ENCODE measurements around the gene SALL3.

The SALL3 gene

DNA sequence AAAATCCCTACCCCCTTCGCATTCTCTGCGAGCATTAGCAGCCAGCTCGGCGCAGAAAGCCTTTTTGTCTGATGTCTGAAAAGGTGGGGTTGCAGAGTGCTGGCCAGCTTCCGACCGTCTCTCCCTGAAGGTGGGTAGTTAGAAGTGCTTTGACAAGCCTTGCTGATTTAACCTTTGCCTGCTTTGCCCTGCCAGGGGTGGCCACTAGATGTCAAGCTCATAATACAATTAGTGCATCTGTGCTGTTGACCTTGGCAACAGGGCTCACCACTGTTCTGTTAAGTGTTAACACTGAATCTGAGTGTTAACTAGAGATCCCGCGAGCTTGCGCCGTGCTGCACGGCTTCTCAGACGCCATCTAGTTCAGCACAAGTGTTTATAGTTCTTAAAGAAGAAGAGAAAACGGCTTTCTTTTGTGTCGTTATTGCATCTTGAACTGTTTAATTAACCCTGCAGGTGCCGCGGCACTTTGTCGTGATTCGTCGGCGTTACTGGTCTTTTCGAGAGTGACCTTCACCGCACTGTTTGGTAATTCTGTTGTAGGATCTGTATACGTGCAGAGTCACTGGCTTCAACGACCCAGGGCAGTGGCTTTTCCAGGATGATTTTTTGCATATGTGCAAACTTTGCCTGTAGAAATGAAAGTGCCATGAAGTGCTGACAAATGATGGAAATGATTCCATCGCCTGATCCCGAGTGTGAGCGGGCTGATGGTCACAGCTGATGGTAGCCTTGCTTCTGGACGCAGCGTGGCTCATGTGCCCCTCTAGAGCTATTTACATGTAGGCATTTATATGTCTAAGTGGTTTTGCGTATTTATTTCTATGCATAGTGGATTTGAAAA lies 5.5 kb downstream of the SALL3 start:
- TF ChIP-seq TCF4 (CRISPR knock-in tag; IDR thresholded peaks at IDR 0.05; ENCODE audit: borderline replicate concordance), result no peak
- no peak for TF ChIP-seq ARNTL (CRISPR knock-in tag; IDR thresholded peaks at IDR 0.05; ENCODE audit: borderline replicate concordance, low read depth)
- no peak for TF ChIP-seq OSR1 (CRISPR knock-in tag; IDR thresholded peaks at IDR 0.05)
- TF ChIP-seq SNAI2 (CRISPR knock-in tag; IDR thresholded peaks at IDR 0.05), result no peak
- TF ChIP-seq, protein P1, sequence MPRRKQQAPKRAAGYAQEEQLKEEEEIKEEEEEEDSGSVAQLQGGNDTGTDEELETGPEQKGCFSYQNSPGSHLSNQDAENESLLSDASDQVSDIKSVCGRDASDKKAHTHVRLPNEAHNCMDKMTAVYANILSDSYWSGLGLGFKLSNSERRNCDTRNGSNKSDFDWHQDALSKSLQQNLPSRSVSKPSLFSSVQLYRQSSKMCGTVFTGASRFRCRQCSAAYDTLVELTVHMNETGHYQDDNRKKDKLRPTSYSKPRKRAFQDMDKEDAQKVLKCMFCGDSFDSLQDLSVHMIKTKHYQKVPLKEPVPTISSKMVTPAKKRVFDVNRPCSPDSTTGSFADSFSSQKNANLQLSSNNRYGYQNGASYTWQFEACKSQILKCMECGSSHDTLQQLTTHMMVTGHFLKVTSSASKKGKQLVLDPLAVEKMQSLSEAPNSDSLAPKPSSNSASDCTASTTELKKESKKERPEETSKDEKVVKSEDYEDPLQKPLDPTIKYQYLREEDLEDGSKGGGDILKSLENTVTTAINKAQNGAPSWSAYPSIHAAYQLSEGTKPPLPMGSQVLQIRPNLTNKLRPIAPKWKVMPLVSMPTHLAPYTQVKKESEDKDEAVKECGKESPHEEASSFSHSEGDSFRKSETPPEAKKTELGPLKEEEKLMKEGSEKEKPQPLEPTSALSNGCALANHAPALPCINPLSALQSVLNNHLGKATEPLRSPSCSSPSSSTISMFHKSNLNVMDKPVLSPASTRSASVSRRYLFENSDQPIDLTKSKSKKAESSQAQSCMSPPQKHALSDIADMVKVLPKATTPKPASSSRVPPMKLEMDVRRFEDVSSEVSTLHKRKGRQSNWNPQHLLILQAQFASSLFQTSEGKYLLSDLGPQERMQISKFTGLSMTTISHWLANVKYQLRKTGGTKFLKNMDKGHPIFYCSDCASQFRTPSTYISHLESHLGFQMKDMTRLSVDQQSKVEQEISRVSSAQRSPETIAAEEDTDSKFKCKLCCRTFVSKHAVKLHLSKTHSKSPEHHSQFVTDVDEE (CRISPR knock-in tag; IDR thresholded peaks at IDR 0.05), result no peak
- no peak for TF ChIP-seq TOX (CRISPR knock-in tag; IDR thresholded peaks at IDR 0.05; ENCODE audit: borderline replicate concordance)
- TF ChIP-seq ZNF70 (CRISPR knock-in tag; IDR thresholded peaks at IDR 0.05), result no peak
- TF ChIP-seq RARB (CRISPR knock-in tag; IDR thresholded peaks at IDR 0.05), result no peak
- TF ChIP-seq ESRRG (CRISPR knock-in tag; IDR thresholded peaks at IDR 0.05), result no peak
- TF ChIP-seq, protein P2, sequence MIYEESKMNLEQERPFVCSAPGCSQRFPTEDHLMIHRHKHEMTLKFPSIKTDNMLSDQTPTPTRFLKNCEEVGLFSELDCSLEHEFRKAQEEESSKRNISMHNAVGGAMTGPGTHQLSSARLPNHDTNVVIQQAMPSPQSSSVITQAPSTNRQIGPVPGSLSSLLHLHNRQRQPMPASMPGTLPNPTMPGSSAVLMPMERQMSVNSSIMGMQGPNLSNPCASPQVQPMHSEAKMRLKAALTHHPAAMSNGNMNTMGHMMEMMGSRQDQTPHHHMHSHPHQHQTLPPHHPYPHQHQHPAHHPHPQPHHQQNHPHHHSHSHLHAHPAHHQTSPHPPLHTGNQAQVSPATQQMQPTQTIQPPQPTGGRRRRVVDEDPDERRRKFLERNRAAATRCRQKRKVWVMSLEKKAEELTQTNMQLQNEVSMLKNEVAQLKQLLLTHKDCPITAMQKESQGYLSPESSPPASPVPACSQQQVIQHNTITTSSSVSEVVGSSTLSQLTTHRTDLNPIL (CRISPR knock-in tag; IDR thresholded peaks at IDR 0.05; ENCODE audit: low read depth), result no peak
- TF ChIP-seq, protein P3, sequence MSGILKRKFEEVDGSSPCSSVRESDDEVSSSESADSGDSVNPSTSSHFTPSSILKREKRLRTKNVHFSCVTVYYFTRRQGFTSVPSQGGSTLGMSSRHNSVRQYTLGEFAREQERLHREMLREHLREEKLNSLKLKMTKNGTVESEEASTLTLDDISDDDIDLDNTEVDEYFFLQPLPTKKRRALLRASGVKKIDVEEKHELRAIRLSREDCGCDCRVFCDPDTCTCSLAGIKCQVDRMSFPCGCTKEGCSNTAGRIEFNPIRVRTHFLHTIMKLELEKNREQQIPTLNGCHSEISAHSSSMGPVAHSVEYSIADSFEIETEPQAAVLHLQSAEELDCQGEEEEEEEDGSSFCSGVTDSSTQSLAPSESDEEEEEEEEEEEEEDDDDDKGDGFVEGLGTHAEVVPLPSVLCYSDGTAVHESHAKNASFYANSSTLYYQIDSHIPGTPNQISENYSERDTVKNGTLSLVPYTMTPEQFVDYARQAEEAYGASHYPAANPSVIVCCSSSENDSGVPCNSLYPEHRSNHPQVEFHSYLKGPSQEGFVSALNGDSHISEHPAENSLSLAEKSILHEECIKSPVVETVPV (CRISPR knock-in tag; IDR thresholded peaks at IDR 0.05), result no peak
- TF ChIP-seq, protein P4, sequence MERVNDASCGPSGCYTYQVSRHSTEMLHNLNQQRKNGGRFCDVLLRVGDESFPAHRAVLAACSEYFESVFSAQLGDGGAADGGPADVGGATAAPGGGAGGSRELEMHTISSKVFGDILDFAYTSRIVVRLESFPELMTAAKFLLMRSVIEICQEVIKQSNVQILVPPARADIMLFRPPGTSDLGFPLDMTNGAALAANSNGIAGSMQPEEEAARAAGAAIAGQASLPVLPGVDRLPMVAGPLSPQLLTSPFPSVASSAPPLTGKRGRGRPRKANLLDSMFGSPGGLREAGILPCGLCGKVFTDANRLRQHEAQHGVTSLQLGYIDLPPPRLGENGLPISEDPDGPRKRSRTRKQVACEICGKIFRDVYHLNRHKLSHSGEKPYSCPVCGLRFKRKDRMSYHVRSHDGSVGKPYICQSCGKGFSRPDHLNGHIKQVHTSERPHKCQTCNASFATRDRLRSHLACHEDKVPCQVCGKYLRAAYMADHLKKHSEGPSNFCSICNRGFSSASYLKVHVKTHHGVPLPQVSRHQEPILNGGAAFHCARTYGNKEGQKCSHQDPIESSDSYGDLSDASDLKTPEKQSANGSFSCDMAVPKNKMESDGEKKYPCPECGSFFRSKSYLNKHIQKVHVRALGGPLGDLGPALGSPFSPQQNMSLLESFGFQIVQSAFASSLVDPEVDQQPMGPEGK (CRISPR knock-in tag; IDR thresholded peaks at IDR 0.05; ENCODE audit: borderline replicate concordance), result no peak
- TF ChIP-seq GLIS3 (CRISPR knock-in tag; IDR thresholded peaks at IDR 0.05), result no peak
- TF ChIP-seq ZC3H10 (CRISPR knock-in tag; IDR thresholded peaks at IDR 0.05), result no peak
- TF ChIP-seq, protein P5, sequence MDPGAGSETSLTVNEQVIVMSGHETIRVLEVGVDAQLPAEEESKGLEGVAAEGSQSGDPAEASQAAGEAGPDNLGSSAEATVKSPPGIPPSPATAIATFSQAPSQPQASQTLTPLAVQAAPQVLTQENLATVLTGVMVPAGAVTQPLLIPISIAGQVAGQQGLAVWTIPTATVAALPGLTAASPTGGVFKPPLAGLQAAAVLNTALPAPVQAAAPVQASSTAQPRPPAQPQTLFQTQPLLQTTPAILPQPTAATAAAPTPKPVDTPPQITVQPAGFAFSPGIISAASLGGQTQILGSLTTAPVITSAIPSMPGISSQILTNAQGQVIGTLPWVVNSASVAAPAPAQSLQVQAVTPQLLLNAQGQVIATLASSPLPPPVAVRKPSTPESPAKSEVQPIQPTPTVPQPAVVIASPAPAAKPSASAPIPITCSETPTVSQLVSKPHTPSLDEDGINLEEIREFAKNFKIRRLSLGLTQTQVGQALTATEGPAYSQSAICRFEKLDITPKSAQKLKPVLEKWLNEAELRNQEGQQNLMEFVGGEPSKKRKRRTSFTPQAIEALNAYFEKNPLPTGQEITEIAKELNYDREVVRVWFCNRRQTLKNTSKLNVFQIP (CRISPR knock-in tag; IDR thresholded peaks at IDR 0.05; ENCODE audit: borderline replicate concordance, low read depth), result no peak
- no peak for ATAC-seq

DNA sequence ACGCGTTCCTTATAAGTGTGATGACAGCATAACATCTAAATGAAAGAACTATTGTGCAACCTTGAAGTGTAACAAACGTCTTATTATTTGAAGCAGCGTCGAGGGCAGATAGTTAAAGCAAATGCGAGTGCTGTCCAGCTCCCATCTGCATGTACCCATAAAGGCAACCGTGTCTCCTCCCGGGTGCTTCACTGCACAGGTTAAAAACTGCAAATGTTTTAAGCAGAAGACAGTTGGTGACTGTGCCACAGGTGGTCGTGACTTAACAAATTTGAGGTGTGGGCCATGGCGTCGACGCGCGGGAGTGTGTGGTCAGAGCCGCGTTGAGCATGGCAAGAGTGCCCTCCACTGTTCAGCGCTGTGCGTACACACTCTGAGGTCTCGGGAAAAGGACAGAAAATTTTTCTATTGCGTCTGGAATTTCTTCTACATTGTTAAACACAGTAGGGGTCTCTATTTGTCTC lies 6.4 kb downstream of the SALL3 start:
- peak; percentile 93 for ATAC-seq
- TF ChIP-seq SNAI2 (CRISPR knock-in tag; IDR thresholded peaks at IDR 0.05), result no peak
- TF ChIP-seq, protein P4 (CRISPR knock-in tag; IDR thresholded peaks at IDR 0.05; ENCODE audit: borderline replicate concordance), result no peak
- no peak for TF ChIP-seq ZNF8 (CRISPR knock-in tag; IDR thresholded peaks at IDR 0.05)
- TF ChIP-seq, protein P3 (CRISPR knock-in tag; IDR thresholded peaks at IDR 0.05), result no peak
- TF ChIP-seq, protein P1 (CRISPR knock-in tag; IDR thresholded peaks at IDR 0.05), result no peak
- no peak for TF ChIP-seq CSDC2 (CRISPR knock-in tag; IDR thresholded peaks at IDR 0.05)
